Stomach (tissue), 9 donors: ENCODE measurements around the gene TRIM52. TPM values are rescaled to one million over a fixed set of nuclear protein-coding genes. Genes with fewer than 3 reads are reported as not detected.

Experiments
- DNase-seq, 2 donors: peaks; one replicate each; pipeline versions ENCODE4 v3.0.0 to v3.0.0-alpha.2; 2013 to 2019
- H3K27ac ChIP-seq, 5 donors: fragments of 200-600 bp in 4 of 5; sonication (generic) in 4 of 5; one replicate each; pipeline ENCODE4 v1.5.1; 2013 to 2019; ENCODE audit warnings: mild to moderate bottlenecking in 1 of 5, moderate library complexity in 1 of 5
- H3K27me3 ChIP-seq, 3 donors: fragments of 200-600 bp; sonication (generic); one replicate each; pipeline ENCODE4 v1.5.1; 2017 to 2019; ENCODE audit warnings: mixed run types in 1 of 3
- H3K36me3 ChIP-seq, 4 donors: fragments of 200-600 bp; sonication (generic); 1 replicate in 3 of 4; 2 replicates in 1 of 4; pipeline ENCODE4 v1.5.1; 2016 to 2019
- H3K4me1 ChIP-seq, 4 donors: fragments of 200-600 bp; sonication (generic); one replicate each; pipeline ENCODE4 v1.5.1; 2016 to 2019
- H3K4me3 ChIP-seq, 4 donors: fragments of 200-600 bp; sonication (generic) in 3 of 4; one replicate each; pipeline ENCODE4 v1.5.1; 2016 to 2019; ENCODE audit warnings: mild to moderate bottlenecking in 1 of 4
- H3K9me3 ChIP-seq, 4 donors: fragments of 200-600 bp; sonication (generic); one replicate each; pipeline ENCODE4 v1.5.1; 2016 to 2019
- CTCF ChIP-seq, 7 experiments: fragments of 450-650 bp in 4 of 7; fragments of 200-600 bp in 3 of 7; sonication (generic) in 3 of 7; IDR thresholded peaks; one replicate each; pipeline ENCODE4 v1.5.1; 2016 to 2019; ENCODE audit warnings: antibody characterized with exemption in 7 of 7, control low read depth in 2 of 7, mild to moderate bottlenecking in 1 of 7
- EP300 ChIP-seq: sonication (generic); formaldehyde crosslinking; IDR thresholded peaks from one replicate; pipeline ENCODE4 v1.6.1; 2017; ENCODE audit warnings: antibody characterized with exemption
- POLR2A ChIP-seq, 4 donors: fragments of 450-650 bp; IDR thresholded peaks; one replicate each; pipeline ENCODE4 v1.6.1; 2016; ENCODE audit warnings: antibody characterized with exemption in 4 of 4, control low read depth in 2 of 4, mild to moderate bottlenecking in 1 of 4, moderate library complexity in 1 of 4
- POLR2AphosphoS5 ChIP-seq, 3 donors: sonication (generic); formaldehyde crosslinking; IDR thresholded peaks; one replicate each; pipeline ENCODE4 v1.6.1; 2016; ENCODE audit warnings: antibody characterized with exemption in 3 of 3
- WGBS, 5 donors: extraction: QIAGEN DNeasy Blood & Tissue Kit in 3 of 5; methylation state at CpG; one replicate each; pipeline versions ENCODE4 v1.1.5 to v1.1.7; 2013 to 2018; 5-methylcytosine and 5-hydroxymethylcytosine counted together
- intact Hi-C: fragments of 100-400 bp; cut with DNase I; formaldehyde crosslinking; loops from one replicate; pipeline ENCODE4 v1.15.1; 2023; ENCODE audit warnings: low total_unique reads
- polyA plus RNA-seq, 3 donors: library from polyadenylated mRNA; stranded (reverse); fragments of 200-250 nt; gene quantifications; one replicate each; pipeline ENCODE4 v1.2.3, GENCODE V29; 2013
- total RNA-seq, 5 donors: library from RNA; depleted of rRNA; stranded (reverse); fragments of >200 nt; gene quantifications; one replicate each; pipeline versions ENCODE4 v1.1.0 to v1.2.3, GENCODE V29; 2014 to 2016
- donor health status: healthy with polysubstance abuse.
- donor health status: Bipolar disorder and iron deficiency.
- donor health status: healthy.

Gene TRIM52
- total and polyA plus RNA-seq, 8 donors, result 3.8 to 29.9 (median 12.5) TPM

- Histone ChIP-seq H3K4me1 (peaks cover 52 to 76% (median 74%) of the 10 kb centered on the region in 4 donors), H3K9me3 (no peaks in the 10 kb centered on the region), H3K4me3 (peak overlapping the region; percentile 69 to 79 (median 75)), H3K36me3 (peaks cover 0 to 30% (median 18%) of the 10 kb centered on the region in 4 donors), H3K27me3 (no peaks in the 10 kb centered on the region), H3K27ac (peak overlapping the region; percentile 49 to 98 (median 96))
- intact Hi-C loops, result no loop called here
- no peak for DNase-seq
- TF ChIP-seq CTCF (IDR thresholded peaks at IDR 0.05) (no peak), POLR2A (IDR thresholded peaks at IDR 0.05) (no peak), EP300 (no peak), POLR2AphosphoS5 (IDR thresholded peaks at IDR 0.05) (no peak)
- 36 to 65% (median 43%) methylated on average over 4 of the region's 4 CpGs for WGBS, 5 donors
Observed at GRCh38 chr5:181248277-181248676, 12.7 kb downstream of the TRIM52 start.

GRCh38 chr5:181246276-181247049, 14.5 kb downstream of the TRIM52 start:
- peaks cover 10 to 21% (median 16%) of the 10 kb centered on the region in 4 donors for H3K36me3 ChIP-seq
- H3K27ac ChIP-seq, result peak overlapping the region; percentile 96 to 99 (median 97)
- H3K27me3 ChIP-seq, result no peaks in the 10 kb centered on the region
- H3K9me3 ChIP-seq, result no peaks in the 10 kb centered on the region
- H3K4me1 ChIP-seq, result peaks cover 53 to 74% (median 70%) of the 10 kb centered on the region in 4 donors
- WGBS, 5 donors, result 0 to 1% (median 0%) methylated on average over 53 to 55 of the region's 55 CpGs
- peak; percentile 91 to 97 for DNase-seq
- H3K4me3 ChIP-seq, result peak overlapping the region; percentile 69 to 79 (median 75)
- TF ChIP-seq POLR2AphosphoS5 (IDR thresholded peaks at IDR 0.05) (peak; percentile 50 to 94 (median 91)), CTCF (IDR thresholded peaks at IDR 0.05) (no peak), EP300 (no peak), POLR2A (IDR thresholded peaks at IDR 0.05) (peak in 1 of 4 donors; percentile 9)
- intact Hi-C loops, result no loop called here

GRCh38 chr5:181245427-181246275, 15.3 kb downstream of the TRIM52 start:
- no peak for DNase-seq
- WGBS, 5 donors, result 20 to 32% (median 24%) methylated on average over 27 to 34 of the region's 34 CpGs
- peaks cover 17 to 21% (median 19%) of the 10 kb centered on the region in 4 donors for H3K36me3 ChIP-seq

More at GRCh38 chr5:181245427-181246275, 15.3 kb downstream of the TRIM52 start:
- Histone ChIP-seq H3K4me1 (peaks cover 53 to 74% (median 70%) of the 10 kb centered on the region in 4 donors), H3K4me3 (peak overlapping the region; percentile 69 to 79 (median 75)), H3K27ac (peak overlapping the region; percentile 96 to 99 (median 97)), H3K27me3 (no peaks in the 10 kb centered on the region), H3K9me3 (no peaks in the 10 kb centered on the region)
- intact Hi-C loops, result no loop called here
- TF ChIP-seq POLR2A (IDR thresholded peaks at IDR 0.05) (no peak), CTCF (IDR thresholded peaks at IDR 0.05) (no peak), POLR2AphosphoS5 (IDR thresholded peaks at IDR 0.05) (no peak)
